ENCODE measurements around the gene DERA.
"Not testable (repeated sequence)": the region's sequence is repeated elsewhere in the genome, so short reads cannot be mapped to it uniquely, and the experiment has no call there.

Gene DERA

DNA sequence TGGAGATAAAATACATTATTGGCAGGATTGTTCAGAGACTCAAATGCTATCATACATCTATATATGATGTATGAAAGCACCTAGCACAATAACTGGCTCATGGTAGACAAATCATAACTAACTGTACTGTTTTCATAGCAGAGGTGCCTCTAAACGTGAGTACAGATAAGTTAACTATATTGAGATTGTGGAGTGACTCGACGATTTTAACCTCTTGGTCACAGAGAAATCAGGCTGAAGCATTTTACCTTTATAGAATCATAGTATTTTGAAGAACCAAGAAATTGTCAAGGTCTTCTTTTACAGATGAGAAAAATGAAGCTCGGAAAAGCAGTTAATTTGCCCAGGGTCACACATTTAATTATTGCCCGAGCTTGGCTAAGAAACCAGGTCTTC is 666 bp upstream of the DERA start:
- no peak overlapping the region for H3K27ac ChIP-seq
- H3K4me3 ChIP-seq (ENCODE audit: low read depth in 1 of 2, low read length in 1 of 2): peak overlapping the region in 1 of 2 experiments; percentile 77
- peaks cover 11 to 12% of the 10 kb centered on the region in 2 experiments for H3K4me1 ChIP-seq (ENCODE audit: control insufficient read depth in 1 of 2, insufficient read depth in 1 of 2, low read depth in 1 of 2, low read length in 1 of 2)
- TF ChIP-seq CTCF (IDR thresholded peaks at IDR 0.05): no peak
- no peaks in the 10 kb centered on the region for H3K9me3 ChIP-seq
- H3K36me3 ChIP-seq: peaks cover 8% of the 10 kb centered on the region
- no peaks in the 10 kb centered on the region for H3K27me3 ChIP-seq

DNA sequence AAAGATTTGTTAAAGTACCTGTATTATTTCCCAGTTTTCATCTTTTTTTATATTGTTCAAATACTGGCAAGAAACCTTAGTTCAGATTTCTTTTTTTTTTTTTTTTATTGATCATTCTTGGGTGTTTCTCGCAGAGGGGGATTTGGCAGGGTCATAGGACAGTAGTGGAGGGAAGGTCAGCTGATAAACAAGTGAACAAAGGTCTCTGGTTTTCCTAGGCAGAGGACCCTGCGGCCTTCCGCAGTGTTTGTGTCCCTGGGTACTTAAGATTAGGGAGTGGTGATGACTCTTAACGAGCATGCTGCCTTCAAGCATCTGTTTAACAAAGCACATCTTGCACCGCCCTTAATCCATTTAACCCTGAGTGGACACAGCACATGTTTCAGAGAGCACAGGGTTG is 799 bp downstream of the DERA start:
- peak overlapping the region; percentile 84 for H3K27ac ChIP-seq
- not testable (repeated sequence) for H3K9me3 ChIP-seq, H3K36me3 ChIP-seq, H3K27me3 ChIP-seq
- H3K4me1 ChIP-seq (ENCODE audit: control insufficient read depth in 1 of 2, insufficient read depth in 1 of 2, low read depth in 1 of 2, low read length in 1 of 2): peaks cover 11 to 12% of the 10 kb centered on the region in 2 experiments
- peak overlapping the region; percentile 66 to 77 for H3K4me3 ChIP-seq (ENCODE audit: low read depth in 1 of 2, low read length in 1 of 2)

DNA sequence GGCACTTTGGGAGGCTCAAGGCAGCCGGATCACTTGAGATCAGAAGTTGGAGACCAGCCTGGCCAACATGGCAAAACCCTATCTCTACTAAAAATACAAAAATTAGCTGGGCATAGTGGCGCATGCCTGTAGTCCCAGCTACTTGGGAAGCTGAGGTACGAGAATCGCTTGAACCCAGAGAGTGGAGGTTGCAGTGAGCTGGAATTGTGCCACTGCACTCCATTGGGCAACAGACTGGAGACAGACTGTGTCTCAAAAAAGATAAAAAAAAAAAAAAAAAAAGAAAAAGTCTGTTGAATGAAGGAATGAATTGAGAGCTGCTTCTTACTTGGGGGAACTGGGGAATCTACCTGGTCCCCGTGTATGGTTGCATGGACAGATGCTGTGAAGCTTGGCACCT is 3.0 kb downstream of the DERA start:
- H3K4me1 ChIP-seq (ENCODE audit: control insufficient read depth in 1 of 2, insufficient read depth in 1 of 2, low read depth in 1 of 2, low read length in 1 of 2): peaks cover 11 to 12% of the 10 kb centered on the region in 2 experiments
- not testable (repeated sequence) for H3K27ac ChIP-seq; H3K36me3 ChIP-seq; H3K9me3 ChIP-seq; H3K27me3 ChIP-seq; H3K4me3 ChIP-seq (ENCODE audit: low read depth in 1 of 2, low read length in 1 of 2)

DNA sequence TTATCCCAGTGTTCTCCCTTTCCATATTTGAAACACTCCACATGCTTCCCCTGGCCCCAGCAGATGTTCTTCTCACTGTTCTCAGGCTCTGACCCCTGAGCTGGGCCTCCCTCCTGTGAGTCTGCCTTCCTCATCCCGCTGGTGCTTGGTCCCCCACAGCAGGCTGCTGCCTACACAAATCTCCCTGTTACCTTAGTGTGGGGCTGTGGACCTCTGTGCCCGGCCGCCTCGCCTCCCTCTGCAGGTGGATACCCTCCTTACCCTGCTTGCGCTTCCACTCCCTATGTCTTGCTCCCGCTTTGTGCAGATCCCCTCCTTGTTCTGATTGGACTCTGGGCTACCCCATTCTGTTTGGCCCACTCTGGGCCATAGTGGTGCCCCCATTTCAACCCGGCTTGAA is 6.9 kb downstream of the DERA start:
- H3K36me3 ChIP-seq: no peaks in the 10 kb centered on the region
- no peaks in the 10 kb centered on the region for H3K4me1 ChIP-seq (ENCODE audit: control insufficient read depth in 1 of 2, insufficient read depth in 1 of 2, low read depth in 1 of 2, low read length in 1 of 2)
- H3K27me3 ChIP-seq: no peaks in the 10 kb centered on the region
- no peak for TF ChIP-seq CTCF (IDR thresholded peaks at IDR 0.05)
- H3K4me3 ChIP-seq (ENCODE audit: low read depth in 1 of 2, low read length in 1 of 2): no peak overlapping the region
- H3K9me3 ChIP-seq: no peaks in the 10 kb centered on the region
- H3K27ac ChIP-seq: no peak overlapping the region

DNA sequence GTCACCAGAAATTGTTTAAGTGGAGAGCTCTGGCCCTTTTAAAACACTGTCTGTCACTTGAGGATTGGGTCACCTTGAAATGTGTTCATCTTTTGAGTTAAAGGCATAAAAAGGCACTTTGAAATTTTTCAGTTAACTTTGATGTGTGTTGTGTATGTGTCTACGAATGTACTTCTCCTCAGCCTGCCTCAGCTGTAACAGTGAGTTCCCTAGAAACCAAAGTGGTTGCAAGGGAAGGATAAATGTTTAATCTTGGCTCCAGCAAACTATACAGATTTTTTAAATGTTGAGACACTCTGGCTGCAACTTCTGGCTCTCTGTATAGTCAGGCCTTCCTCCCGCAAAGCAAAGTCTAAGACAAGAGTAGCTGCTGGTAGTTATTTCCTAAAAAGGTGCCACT is 8.3 kb downstream of the DERA start:
- Histone ChIP-seq H3K9me3 (no peaks in the 10 kb centered on the region), H3K4me1 (ENCODE audit: control insufficient read depth in 1 of 2, insufficient read depth in 1 of 2, low read depth in 1 of 2, low read length in 1 of 2) (no peaks in the 10 kb centered on the region), H3K27me3 (no peaks in the 10 kb centered on the region), H3K4me3 (ENCODE audit: low read depth in 1 of 2, low read length in 1 of 2) (no peak overlapping the region), H3K36me3 (no peaks in the 10 kb centered on the region), H3K27ac (no peak overlapping the region)
- no peak for TF ChIP-seq CTCF (IDR thresholded peaks at IDR 0.05)

DNA sequence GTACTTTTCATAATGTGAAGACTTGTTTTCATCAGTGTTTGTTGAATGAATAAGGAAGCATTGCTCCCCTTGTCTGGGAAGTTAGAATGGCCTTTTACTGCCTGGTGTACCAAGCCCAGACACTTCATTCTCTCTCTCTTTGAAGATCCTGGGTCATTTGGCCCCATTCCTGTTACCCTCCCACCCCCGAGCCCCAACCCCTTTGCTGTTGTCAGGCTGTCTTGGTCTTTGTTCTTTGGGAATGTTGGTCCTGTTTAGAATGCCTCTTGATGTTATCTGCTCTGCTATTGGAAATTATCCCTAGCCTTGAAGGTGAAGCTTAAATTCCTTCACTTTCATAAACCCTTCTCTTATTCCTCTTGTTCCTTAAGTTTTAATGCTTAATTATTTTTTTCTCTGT is 13.8 kb downstream of the DERA start:
- Histone ChIP-seq H3K9me3 (no peaks in the 10 kb centered on the region), H3K27ac (no peak overlapping the region), H3K4me1 (ENCODE audit: control insufficient read depth in 1 of 2, insufficient read depth in 1 of 2, low read depth in 1 of 2, low read length in 1 of 2) (no peaks in the 10 kb centered on the region), H3K4me3 (ENCODE audit: low read depth in 1 of 2, low read length in 1 of 2) (no peak overlapping the region), H3K27me3 (no peaks in the 10 kb centered on the region), H3K36me3 (no peaks in the 10 kb centered on the region)
- no peak for TF ChIP-seq CTCF (IDR thresholded peaks at IDR 0.05)

DNA sequence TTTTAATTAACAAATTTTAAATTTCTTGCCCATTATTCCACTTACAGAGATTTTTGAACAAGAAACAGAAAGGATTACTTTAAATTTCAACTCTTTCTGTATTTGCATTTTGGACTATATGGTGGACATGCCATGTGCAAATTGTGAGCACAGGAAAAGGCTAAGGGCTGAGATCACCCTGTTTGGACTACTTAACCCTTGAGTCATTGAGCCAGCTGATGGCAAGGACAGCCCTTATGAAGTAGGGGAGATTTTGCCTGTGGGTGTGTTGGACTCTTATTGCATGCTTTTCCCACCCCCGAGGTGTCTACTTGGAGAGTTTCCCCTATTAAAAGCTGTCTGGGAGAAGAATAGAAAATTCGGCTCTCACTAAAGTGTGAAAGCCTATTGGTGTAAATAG is 17.2 kb downstream of the DERA start:
- Histone ChIP-seq H3K4me1 (ENCODE audit: control insufficient read depth in 1 of 2, insufficient read depth in 1 of 2, low read depth in 1 of 2, low read length in 1 of 2) (no peaks in the 10 kb centered on the region), H3K27me3 (no peaks in the 10 kb centered on the region), H3K36me3 (no peaks in the 10 kb centered on the region), H3K27ac (no peak overlapping the region), H3K9me3 (no peaks in the 10 kb centered on the region), H3K4me3 (ENCODE audit: low read depth in 1 of 2, low read length in 1 of 2) (no peak overlapping the region)
- TF ChIP-seq CTCF (IDR thresholded peaks at IDR 0.05): no peak

Measured in neutrophil (primary cell).